ENCODE results near the gene ALK.

The ALK gene

DNA sequence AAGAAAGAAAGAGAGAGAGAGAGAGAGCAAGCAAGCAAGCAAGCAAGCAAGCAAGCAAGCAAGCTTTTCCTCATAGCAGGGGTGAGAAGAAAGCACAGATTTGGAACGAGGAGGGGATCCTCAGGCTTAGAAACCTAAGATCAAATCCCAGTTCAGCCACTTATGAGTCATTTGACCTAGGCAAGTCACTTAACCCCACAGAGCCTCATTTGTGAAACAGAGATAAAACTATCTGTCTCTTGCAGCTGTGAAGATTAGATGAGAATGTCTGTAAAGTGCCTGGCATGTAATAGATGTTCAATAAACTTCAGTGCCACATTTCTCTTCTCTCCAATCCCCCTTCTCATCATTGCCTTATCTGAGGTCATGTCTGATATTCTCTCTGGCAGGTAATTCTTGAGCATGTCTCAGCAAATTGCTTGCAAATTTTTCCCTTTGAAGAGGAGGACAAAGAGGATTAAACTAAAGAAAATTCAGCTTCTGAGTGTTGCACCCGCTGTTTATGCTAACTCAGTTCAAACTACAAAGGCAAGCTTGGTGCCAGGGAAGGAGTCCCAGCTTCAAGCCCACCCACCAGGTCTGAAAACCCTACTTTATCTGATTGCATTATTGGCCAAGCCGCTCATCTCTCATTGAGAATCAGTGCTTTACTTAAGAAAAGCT, 20.3 kb downstream of the ALK start:
- no peak for DNase-seq

DNA sequence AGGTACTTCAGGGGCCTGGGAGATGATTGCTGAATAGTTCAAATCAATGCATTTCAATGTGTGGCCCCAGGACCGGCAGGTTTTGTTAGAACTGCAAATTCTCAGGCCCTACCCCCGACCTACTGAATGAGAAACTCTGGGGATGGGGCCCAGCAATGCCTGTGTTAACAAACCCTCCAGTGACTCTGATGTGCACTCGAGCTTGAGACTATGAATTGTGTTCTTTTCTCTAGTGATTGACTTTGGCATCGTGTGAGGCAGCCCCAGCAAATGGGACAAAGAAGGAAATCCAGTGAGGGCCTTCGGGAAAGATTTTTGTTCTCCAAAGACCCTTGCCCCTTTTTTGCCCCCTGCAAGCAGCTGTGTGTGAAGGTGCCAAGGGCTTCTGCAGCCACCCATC, 22.4 kb downstream of the ALK start:
- DNase-seq, result no peak

DNA sequence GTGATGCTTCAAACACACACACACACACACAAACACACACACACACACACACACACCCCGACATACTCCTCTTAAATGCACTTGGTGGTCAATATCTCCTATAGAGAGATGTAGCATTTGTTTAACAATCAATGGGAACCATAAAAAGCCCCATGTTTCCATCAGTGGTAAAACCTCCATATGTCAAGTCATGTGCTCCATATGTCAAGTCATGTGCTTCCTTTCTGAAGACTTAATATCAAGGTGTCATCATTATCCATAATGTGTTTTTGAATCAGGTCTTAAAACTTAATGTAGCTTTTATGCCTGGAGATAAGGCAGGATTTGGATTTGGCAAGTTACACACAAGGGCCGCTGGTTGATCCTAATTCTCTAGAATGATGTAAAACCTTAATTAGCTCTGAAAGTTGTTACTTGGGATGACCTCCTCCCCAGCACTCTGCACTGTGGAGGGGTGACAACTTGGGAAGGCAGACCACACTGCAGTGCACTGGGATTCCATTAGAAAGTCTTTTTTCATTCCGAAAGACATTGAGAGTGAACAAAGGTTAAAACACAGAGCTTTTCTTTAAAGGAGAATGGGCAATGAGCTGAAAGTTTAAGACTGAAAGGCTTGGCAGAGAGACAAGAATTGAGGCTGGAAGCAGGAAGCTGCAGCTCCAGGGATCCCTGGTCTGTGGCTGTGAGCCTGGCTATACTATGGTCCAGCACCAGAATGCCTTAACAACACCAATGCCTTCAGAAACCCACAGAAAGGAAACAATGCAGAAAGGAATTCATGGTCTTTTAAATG, 26.4 kb downstream of the ALK start:
- DNase-seq, result no peak

DNA sequence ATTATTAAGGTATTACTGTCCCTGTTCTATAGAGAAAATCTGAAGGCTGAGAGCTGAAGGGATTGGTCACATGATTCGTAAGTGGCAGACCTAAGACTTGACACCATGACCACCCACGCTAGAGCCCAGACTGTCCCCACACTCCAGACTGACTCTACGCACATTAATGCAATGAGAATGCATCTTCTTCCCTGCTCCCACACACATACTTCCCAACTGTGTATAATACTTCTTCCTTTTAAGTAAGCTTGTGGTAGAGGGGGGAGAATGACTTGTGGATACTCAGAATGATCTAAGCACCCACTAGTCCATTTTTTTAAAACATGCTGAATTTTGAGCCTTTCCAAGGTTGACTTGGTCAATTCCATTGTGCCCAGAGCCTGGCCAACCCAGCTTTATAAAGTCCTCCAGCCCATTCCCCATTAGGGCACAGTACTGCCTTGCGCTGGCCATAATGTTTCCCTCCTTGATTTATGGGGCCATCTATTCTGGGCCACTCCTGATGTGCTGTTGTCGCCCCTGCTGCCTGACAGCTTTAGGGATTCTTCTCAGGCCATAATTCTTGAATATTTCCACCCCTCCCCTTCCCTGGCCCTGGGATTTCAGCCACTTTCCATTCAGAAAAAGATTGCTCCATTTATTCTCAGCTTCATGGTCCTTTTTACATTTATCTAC, 28.7 kb downstream of the ALK start:
- no peak for DNase-seq

DNA sequence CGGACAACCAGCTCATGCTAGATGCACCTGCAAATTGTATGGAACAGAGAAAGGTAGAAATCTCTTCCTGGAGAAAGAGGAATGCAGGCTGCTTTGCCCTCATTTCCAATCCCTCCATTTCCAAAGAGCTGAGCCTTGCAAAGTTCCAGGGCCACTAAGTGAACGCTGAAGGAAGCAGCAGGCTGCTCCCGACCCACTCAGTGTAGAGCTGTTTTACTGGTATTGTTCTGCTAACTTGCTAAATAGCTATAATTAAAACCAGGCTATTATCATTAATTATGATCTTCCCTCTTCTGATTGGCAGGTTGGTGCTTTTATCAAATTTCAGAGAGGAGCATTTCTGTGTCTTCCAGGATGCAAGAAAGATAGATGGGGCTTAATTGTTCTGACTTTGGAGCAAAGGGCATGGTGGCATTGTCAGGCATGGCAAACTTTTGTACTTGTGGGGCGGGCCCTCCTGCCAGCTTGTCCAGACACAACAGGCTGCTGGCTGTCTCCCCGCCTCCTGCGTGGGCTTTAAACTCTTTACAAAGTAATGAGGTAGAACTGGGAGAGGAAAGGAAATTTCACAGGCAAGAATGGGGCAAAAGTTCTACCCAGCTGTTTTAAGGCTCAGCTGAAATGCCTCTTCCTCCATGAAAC, 40.2 kb downstream of the ALK start:
- no peak for DNase-seq

DNA sequence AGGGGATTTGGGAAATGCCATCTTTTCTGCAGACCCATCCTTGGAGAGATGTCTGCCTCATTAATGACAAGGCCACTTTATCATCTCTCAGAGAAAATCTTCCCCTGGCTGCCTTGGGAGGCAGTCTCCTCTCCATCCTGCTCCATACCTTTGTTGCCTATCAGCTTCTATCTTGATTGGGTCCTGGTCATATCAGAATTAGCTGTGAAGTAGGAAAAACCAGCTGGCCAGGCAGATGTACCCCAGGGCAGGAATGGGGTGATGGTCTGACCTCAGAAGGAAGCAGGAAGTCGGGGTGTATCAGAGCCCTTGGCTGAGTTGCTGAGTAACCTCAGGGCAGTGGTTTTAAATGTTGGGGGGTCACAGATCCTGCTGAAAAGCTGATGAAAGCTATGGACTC, 41.3 kb downstream of the ALK start:
- DNase-seq, result no peak

DNA sequence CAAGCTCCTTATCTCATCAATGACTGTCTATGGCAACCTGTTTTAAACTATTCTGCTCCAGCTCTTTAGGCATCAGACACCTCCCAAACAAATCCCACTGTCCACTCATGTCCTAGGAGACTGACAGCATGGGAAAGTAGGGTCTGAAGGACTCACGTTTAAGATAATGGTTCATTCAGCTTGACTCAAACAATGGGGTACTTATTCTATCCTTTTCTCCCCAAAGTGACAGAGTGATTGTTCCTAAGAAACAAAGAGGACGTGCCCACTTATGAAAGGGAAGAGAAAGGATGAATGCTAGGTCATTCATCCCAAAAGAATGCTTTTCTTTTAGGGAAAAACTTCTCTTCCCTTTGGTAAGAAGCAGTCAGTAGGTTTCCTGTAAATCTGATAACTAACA, 41.9 kb downstream of the ALK start:
- no peak for DNase-seq

DNA sequence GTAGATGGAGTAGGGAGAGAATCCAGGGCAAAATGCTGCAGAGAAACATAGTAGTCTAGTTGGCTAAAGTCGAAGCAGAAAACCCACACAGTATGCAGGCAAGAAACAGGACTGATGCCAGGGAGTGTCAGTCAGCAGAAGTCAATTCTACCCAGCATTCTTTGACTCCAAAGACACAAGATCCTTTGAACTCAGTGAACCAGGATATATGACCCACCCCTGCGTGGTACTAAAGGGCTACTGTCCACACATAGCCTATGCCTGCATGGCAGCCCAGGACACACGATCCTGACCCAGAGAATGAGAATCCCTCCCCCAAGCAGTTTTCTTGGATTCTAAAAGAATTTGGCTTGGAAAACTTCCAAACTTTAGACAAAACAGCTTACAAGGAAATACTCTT, 42.5 kb downstream of the ALK start:
- DNase-seq, result no peak

DNA sequence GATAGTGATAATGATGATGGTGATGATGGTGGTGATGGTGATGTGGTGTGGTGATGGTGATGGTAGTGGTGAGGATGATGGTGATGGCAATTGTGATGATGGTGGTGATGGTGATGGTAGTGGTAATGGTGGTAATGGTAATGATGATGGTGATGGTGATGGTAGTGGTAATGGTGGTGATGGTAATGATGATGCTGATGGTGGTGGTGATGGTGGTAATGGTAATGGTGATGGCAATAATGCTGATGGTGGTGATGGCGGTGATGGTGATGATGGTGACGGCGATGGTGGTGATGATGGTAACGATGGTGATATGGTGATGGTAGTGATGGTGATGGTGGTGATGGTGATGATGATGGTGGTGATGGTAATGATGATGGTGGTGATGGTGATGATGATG, 45.0 kb downstream of the ALK start:
- DNase-seq, result no peak

DNA sequence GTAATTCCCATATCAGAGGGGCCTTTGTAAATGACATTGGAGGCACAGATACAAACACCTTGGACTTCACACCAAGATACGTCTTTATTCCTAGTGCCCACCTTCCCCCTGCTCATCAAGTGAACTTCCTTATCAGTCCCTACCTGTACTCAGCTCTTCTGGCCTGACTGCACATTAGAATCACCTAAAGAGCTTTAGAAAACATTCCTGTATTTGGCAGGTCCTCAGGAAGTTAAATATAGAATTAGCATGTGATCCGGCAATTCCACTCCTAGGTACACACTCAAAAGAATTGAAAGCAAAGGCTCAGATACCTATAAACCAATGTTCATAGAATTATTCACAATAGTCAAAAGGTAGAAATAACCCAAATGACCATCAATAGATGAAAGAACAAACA, 46.6 kb downstream of the ALK start:
- no peak for DNase-seq

DNA sequence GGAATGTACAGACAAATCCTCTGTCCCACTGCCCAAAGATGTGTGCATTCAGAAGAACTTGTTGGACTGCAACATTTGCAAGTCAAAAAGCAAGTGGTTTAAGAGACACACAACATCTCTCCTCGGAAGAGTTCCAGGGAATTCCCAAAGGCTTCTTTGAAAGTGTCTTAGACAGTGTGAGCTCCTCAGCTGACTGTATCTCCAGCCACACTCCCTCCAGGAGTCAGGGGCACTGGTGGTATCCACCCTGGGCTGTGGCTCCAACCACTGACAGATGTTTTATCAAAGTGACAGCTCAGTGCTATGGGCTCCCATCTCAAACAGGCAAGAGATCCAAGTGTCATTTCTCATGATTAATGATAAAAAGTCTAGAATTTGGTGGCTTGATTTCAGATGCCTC, 48.5 kb downstream of the ALK start:
- DNase-seq, result no peak

DNA sequence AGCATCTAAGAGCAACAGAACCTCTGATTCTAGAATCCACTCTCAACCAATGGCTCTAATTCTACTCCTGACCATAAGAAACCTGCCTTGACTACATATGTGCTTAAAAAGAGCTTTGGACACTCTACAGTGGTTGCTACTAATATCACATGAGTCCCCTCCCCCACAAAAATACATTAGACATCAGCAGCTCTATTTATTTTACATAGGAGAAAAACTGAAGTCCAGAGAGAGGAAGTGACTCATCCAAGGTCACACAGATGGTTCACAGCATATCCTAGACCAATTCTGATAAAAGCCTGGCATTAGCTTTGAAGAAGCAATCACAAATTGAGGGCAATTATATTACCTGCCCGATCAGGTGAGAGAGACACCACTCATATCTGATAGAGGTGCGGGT, 49.8 kb downstream of the ALK start:
- no peak for DNase-seq

DNA sequence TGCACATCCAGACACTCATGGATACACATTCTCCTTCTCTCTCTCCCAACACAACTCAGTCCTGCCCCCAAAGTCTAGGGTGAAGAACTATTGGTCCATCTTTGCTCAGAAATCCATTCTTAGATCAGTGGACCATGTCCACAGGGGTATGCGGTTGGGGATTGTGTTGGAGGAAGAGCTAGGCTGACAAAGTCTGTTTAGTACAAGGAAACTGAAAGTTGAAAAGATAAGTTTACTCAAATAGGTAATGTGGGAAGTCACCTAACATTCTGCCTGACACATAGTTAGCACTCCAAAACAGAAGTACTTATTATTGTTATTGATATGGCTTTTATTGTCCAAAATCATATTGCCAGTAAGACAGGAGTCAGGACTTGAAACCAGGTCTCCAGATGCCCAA, 55.9 kb downstream of the ALK start:
- DNase-seq, result no peak

DNA sequence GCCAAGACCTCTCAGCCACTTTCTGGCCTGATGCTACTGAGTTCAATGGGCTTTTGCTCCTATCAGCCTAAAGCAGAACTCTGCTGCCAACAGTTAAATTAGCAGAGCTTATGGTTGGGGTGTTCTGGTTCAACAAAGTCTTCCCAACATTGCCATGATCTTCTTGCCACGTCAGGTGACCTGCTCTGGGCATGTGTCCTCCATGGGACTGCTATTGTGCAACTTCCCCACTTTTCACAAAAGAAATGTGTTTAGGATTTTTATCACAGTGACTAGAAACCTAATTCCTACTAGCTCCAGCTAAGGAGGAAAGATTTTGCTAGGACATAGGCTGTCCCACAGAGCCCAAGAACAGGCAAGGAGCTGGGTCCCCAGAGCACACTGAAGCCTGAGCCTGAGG, 56.4 kb downstream of the ALK start:
- DNase-seq, result no peak

DNA sequence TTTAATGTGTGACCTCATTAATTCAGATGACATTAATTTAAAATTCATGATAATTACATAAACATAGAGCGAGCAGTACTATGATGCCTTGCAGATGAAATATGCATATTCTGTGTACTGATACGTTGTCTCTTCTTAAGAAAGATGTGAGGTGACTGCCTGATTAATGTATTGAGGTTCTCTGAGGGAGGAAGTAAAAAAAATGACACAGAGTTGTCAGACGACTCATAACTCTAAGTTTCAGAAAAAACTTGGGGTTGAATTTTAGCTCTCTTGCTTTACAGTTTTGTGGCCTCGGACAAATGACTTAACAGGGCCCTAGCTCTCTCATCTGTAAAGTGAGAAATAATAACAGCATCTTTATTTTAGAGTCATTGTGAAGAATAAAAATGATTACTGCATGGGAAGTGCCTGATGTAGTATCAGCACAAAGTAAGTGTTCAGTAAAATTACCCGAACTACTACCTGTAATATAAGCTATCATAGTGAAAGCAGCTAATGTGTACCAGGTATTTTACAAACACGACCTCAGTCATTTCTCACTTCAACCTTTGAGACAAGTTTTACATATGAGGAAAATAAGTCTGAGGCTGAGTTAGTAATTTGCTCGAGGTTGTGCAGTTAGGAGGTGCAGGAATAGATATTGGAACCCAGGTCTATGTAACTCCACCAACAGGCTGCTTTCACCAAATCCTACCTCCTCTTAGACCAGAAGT, 65.3 kb downstream of the ALK start:
- no peak for DNase-seq

DNA sequence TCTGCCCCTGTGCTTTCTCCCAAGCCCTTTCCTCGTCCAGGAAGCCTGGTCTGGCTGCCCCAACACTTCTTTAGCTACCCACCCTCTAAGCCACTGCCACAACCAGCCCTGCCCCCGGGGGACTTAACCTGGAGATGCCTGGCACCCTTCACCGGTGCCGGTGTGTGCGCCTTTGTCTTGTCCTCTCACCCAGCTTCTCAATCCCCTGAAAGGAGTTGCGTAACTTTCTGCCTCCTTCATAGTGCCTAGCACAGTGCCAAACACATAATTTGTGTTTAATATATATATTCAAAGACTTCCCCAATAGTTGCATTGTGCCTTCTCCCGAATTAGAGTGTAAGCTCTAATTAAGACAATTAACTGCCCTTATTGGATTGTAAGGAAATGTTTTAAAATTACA, 70.6 kb downstream of the ALK start:
- no peak for DNase-seq

DNA sequence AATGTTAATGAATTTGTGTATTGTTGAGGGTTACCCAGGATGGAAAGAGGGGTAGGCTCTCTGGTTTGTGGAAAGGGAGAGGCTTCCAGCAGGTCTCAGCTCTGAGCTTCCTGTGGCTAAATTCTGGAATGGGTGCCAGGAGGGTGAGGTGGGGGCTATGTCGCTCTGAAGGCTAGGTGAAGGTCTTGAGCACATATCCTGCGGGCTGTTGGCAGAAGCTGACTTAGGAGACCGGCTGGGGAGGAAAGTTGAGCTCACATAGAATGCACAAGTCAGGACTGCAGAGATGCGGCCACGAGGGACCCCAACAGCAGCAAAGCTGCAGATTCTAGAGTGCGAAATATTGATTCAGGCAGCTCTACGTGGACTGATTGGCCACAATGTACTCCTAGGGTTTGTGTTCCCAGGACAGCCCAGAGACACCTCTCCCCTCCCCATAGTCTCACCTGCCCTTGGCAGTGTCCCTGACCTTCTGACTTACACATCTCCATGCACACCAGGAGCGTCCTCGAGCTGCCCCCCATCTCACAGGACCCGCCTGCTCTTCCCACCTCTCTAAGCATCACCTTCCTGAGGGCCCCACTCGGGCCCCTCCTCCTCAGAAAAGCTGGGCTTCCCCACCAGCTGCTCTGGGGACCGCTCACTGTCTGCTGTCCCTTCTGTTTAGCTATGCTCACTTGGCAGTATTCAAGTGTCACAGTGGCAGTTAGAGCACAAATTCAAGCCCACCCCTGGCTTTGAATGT, 72.6 kb downstream of the ALK start:
- DNase-seq, result peak; percentile 46

DNA sequence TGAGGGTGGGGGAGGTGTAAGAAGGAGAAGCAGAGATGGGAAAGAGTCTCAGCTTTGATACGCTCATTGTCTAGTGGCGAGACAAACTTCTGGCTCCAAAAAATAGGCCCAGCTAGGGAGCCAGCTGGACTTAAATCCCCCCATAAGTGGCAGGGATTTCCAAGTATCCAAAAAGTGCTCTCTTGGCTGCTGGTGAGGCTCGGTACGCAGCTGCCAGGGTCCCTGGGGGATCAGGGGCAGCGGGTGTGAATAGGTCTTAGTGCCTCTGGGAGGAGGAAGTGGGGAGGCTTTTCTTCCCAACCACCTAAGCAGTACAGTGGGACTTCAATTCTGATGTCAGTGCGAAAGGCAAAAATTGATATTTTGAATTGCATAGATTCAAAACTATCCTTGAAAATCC, 73.5 kb downstream of the ALK start:
- peak; percentile 88 for DNase-seq

DNA sequence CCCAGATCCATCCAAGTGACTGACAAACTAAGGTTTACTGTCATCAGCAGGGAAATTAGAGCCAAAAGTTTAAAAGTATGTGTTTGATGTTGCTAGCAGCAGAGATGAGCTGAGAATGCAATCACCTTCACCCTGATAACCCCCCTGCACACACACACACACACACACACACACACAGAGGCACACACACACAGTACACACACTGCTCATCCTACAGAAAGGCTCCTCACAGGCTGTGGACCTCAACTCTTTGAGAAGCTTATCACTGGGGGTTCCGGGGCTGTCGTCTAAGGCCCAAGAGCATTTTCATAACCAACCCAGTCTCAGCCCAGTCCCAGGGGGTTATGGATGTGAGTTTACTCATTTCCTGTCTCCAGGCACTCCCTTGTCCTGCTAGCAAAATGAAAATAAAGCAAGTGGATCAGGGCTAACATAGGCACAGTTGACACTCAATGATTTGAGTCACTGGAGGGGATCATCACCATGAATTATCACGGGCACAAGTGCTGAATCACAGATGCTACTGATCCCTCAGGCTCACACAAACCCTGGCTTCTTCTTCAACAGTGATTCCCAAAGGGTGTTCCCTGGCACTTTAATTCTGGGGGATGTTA, 76.6 kb downstream of the ALK start:
- DNase-seq, result no peak

DNA sequence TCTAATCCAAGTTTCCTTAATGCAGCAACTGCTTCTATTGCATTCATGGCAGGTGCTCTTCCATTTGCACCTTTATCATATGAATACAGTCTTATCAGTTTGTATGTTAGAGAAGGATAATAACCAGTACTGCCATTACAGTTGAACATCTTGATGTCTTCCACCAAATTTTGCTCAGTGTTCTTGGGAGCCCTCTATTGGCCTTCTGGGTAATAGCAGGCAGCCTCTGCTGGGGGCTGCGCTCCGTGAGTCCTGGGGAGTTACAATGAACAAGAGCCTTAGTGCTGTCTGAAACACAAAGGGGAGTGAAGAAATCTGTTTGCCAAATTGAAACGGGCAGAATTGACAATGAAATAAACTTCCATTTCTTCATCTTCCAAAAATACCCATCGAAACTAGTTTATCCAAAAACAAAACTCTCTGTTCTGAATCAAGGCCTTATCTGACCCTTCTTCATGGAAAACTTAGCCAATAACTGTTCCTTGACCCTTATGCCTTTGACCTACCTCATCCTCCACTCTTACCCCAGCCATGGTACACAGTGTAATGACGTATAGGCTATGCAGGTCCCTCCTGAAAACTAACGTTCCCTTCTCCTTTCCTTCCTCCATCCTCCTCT, 79.9 kb downstream of the ALK start:
- no peak for DNase-seq

DNA sequence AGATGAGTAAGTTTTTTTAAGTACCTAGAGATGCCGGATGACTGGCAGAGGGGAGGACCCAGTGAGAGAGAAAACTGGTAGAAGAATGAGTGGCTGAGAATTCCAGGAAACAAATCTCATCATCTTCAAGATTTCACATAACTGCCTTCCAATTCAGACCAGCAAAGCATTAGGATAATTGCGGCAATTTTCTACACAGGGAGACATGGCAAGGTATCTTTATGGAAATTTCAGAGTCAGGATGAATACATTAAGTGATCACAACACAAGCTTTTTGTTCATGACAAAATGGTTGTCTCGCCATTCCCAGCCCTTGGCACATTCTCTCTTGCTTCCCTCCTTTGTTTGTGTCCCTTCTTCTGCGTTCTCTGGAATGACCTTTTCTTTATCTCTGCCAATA, 82.1 kb downstream of the ALK start:
- DNase-seq, result no peak

DNA sequence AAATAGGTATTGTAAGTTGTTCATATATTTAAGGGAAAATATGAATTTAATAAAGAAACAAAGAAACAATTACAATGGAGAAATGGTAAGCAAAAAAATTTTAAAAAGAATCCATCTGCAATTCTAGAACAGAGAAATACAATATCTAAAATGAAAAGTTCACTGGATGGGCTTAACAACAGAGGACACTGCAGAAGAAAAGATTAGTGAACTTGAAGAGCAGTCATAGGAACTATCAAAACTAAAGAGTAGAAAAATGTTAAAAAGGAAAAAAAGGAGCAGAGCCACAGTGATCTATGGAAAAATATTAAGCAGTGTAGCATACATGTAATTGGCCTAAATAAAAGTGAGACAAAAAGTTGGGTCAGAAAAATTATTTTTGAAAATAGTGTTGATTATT, 83.5 kb downstream of the ALK start:
- DNase-seq, result no peak
